ENCODE data around the gene EDIL3.

GRCh38 chr5:84411832-84412605, 27.3 kb upstream of the EDIL3 start:
- TF ChIP-seq CTCF (IDR thresholded peaks at IDR 0.05): no peak
- TF ChIP-seq EP300 (IDR thresholded peaks at IDR 0.05): no peak
- TF ChIP-seq POLR2A (IDR thresholded peaks at IDR 0.05): no peak

Data from tibial nerve (tissue), 4 donors.